ENCODE results near the gene MIER2.
"Not testable (repeated sequence)": the region's sequence is repeated elsewhere in the genome, so short reads cannot be mapped to it uniquely, and the experiment has no call there.

Gene MIER2, protein sequence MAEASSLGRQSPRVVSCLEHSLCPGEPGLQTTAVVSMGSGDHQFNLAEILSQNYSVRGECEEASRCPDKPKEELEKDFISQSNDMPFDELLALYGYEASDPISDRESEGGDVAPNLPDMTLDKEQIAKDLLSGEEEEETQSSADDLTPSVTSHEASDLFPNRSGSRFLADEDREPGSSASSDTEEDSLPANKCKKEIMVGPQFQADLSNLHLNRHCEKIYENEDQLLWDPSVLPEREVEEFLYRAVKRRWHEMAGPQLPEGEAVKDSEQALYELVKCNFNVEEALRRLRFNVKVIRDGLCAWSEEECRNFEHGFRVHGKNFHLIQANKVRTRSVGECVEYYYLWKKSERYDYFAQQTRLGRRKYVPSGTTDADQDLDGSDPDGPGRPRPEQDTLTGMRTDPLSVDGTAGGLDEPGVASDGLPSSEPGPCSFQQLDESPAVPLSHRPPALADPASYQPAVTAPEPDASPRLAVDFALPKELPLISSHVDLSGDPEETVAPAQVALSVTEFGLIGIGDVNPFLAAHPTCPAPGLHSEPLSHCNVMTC

DNA sequence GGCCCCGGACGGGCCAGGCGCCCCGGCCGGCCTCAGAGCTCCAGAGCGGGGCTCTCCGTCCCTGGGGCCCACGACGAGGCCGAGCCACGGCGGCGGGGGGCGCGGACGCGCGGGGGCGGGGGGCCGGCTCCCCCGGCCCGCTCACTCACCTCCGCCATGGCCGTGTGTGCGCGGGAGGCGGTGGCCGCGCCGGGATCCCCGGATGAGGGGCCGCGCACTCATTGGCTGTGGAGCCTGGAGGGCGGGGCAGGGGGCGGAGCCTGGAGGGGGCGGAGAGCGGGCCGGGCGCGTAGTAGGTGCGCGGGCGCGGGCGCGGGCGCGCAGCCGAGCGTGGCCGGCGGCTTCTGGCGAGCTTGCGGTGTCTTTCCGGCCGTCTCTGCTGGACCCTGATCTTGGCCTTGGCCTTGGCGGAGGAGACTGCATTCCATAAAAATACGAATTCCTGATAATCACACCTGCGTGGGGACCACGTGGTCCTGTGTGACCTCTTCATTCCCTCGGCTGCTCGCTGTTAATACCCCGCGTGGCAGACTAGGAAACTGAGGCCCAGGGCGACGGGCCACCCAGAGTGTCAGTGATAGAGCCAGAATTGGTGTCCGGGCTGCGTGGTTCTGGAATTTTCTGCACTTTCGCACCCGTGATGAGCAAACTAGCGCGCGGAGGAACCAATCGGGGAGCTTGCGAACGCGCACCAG lies at the start of gene MIER2:
MIER2 (minus strand) TSS at position 172 of the 695 bp plus-strand sequence; CDS start at position 158, 14 bp downstream.
- DNase-seq: peak; percentile 23

DNA sequence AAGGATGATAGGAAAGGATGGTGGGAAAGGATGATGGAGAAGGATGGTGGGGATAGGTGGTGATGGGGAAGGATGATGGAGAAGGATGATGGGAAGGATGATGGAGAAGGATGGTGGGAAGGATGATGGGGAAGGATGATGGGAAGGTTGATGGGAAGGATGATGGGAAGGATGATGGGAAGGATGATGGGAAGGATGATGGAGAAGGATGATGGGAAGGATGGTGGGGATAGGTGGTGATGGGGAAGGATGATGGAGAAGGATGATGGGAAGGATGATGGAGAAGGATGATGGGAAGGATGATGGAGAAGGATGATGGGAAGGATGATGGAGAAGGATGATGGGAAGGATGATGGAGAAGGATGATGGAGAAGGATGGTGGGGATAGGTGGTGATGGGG lies 49.0 kb upstream of the MIER2 start:
- DNase-seq: not testable (repeated sequence)

DNA sequence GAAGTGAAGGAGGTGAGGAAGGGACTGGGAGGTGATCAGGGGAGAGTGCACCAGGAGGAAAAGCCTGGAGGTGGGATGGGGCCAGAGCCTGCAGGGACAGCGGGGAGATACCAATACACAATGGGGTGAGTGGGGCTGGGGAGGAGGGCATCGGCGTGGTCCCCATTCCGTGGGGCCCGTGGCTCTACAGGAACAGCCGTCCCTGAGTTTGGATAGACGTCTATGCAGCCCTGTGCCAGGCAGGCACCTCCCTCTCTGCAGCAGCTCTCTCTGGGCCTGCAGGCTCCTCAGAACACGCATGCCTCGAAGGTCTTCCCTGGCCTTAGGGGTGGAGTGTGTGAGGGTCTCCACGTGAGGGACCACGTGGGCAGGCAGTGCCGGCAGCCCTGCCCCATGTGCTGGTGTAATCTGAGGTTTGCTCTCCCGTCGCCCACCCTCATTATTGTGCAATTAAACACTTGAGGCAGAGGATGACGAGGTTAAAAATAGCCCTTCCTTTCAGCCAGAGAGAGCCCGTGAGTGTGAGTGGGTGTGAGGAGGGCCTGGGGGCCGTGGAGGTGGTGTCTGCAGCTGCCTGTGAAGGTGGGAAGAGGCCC lies 47.9 kb upstream of the MIER2 start:
- no peak for DNase-seq

DNA sequence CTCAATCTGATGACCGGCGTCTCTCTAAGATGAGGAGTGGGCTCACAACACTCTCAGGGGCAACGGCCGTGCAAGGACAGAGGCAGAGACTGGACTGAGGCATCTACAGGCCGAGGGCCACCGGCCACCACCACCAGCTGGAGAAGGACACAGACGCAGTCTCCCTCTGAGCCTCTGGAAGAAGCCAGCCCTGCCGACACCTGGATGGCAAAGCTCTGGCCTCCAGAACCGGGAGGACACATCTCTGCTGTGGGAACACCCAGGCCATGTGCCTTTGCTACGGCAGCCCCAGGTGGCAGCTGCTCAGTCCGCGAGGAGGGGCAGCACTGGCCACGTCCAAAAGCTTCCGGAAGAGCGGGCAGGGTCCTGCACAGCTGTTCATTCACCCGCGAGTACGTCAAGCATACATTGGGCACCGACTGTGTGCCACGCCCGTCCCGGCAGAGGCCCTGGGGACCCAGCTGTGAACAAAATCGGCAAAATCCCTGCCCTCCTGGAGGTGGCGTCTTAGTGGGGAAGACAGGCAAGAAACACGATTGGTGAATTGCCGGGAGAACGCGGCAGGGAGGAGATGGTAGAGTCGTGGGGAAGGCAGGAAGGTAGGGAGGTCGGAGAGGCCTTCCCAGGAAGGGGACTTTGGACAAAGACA lies 47.3 kb upstream of the MIER2 start:
- DNase-seq: no peak

DNA sequence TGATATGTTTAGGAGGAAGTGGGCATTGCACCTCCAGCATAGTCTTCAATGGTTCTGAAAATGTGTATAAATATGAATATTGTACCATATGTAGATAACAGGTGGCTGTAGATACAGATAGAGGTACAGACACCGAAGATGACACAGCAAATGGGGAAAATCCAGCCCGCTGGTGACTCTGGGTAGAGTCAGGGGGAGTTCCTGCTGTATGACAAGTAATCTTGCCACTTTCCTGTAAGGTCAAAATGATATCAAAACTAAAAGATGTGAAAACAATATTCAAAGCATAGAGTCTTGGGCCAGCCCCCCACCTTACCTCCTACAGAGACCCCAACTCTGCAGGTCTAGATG lies 46.6 kb upstream of the MIER2 start:
- no peak for DNase-seq

DNA sequence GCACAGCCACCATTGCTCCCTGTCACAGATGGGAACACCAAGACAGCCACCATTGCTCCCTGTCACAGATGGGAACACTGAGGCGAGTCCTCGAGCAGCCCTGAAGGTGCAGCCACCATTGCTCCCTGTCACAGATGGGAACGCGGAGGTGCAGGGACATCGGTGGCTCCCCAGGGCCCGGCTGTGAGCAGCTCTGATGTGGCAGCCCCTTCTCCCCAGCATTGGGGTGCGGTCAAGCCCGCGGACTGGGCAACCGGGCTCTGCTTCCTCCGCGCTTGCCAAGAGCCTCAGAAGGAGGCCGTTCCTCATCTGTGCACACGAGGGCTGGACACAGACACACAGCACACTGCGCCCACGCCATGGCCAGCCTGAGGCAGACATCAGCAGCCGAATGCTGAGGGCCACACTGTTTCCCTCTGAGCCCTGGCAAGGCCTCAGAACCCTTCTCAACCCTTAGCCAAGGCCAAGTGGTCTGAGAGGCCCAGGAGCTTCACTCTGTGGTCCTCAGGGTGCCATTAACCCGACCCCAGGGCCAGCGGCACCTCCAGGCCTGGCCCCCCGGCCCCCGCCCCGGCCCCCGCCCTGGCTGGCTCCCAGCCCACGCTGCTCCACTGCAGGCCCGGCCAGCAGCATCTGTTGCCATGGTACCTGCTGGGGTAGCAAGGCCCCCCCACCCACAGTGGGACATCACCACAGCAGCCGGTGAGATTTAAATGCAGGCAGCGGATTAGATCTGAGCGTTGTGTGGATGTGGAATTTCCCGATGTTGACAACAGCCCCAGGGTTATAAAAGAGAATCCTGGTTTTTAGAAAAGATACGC lies 46.0 kb upstream of the MIER2 start:
- DNase-seq: no peak

DNA sequence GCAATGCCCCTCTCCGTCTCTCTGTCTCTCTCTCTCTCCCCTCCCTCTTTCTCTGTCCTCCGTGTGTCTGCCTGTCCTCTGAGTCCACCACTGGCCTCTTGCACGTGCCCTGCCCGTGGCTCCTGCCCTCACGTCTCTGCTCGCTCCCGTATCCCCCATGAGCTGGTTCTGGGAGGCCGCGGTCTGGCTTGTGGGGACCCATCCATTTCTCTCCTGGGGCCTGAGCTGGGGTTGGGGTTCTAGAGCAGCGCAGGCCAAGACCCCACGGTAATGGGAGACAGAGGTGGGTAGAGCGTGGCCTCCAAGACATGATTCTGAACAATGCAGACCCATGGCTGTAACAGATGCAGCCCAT lies 45.3 kb upstream of the MIER2 start:
- no peak for DNase-seq

DNA sequence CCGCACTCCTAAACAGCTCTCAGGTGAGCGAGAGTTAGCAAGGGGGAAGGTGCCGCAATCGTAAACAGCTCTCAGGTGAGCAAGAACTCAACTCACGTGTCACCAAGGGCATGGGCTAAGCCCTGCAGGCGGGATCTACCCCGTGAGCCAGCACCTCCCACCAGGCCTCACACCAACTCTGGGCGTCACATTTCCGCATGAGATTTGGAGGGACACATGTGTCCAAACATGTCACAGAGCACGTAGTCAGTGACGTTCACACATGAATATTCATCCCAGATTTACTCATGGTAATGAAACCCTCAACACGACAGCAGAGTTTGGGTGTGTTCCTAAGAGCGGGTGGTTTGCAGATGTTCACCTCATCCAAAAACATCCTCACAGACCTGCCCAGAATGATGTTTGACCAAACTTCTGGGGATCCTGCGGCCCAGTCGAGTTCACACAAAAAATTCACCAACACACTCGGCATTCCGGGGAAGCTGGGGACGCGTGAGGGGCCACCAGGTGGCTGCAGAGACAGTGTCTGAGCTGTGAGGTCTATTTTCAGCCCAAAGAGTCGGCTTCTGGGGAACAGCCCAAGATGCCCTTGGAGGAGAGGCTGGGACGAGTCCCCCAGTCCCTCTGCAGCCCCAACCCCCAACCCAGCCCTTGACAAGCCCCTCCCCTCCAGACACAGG lies 44.8 kb upstream of the MIER2 start:
- no peak for DNase-seq

DNA sequence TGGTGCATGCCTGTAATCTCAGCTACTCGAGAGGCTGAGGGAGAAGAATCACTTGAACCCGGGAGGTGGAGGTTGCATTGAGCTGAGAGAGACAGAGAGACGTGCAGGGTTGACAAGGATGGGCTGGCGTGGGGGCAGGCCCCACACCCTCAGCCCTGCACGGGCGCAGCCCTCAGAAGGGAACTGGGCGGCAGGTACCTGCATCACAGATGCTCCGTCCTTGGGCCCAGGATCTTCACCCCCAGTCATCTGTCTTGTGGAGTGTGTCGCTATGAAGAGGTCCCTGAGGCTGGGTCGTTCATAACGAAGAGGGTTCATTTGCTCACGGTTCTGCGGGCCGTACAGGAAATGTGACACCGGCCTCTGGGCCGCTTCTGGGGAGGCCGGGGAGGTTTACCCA lies 44.1 kb upstream of the MIER2 start:
- no peak for DNase-seq

DNA sequence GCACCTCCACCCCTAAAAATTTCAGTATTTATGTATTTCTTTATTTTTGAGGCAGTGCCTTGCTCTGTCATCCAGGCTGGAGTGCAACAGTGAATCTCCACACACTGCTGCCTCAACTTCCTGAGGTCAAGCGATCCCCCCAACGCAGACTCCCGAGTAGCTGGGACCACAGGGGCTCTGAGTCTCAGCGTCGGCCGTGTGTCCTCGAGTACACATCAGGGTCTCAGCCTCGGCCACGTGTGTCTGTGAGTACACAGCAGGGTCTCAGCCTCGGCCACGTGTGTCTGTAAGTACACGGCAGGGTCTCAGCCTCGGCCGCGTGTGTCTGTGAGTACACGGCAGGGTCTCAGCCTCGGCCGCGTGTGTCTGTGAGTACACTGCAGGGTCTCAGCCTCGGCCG lies 43.2 kb upstream of the MIER2 start:
- DNase-seq: no peak

DNA sequence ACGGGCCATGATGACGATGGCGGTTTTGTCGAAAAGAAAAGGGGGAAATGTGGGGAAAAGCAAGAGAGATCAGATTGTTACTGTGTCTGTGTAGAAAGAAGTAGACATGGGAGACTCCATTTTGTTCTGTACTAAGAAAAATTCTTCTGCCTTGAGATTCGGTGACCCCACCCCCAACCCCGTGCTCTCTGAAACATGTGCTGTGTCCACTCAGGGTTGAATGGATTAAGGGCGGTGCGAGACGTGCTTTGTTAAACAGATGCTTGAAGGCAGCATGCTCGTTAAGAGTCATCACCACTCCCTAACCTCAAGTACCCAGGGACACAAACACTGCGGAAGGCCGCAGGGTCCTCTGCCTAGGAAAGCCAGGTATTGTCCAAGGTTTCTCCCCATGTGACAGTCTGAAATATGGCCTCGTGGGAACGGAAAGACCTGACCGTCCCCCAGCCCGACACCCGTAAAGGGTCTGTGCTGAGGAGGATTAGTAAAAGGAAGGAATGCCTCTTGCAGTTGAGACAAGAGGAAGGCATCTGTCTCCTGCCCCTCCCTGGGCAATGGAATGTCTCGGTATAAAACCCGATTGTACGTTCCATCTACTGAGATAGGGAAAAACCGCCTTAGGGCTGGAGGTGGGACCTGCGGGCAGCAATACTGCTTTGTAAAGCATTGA lies 42.2 kb upstream of the MIER2 start:
- DNase-seq: not testable (repeated sequence)

DNA sequence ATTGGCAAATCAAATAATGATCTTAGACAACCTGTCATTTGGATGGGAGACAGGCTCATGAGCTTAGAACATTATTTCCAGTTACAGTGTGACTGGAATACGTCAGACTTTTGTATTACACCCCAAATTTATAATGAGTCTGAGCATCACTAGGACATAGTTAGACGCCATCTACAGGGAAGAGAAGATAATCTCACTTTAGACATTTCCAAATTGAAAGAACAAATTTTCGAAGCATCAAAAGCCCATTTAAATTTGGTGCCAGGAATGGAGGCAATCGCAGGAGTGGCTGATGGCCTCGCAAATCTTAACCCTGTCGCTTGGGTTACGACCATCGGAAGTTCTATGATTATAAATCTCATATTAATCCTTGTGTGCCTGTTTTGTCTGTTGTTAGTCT lies 41.6 kb upstream of the MIER2 start:
- not testable (repeated sequence) for DNase-seq

DNA sequence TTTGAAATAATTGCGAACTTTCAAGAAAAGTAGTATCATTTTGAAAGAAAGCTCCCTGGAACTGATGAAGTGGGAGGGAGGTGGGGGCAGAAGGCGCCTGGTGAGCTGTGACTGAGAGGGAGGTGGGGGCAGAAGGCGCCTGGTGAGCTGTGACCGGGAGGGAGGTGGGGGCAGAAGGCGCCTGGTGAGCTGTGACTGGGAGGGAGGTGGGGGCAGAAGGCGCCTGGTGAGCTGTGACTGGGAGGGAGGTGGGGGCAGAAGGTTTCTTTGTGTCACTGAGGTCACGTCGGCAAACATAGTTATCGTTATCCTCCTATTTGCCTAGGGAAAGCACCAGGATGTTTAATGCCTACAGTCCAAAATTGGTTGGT lies 40.2 kb upstream of the MIER2 start:
- DNase-seq: peak; percentile 77

DNA sequence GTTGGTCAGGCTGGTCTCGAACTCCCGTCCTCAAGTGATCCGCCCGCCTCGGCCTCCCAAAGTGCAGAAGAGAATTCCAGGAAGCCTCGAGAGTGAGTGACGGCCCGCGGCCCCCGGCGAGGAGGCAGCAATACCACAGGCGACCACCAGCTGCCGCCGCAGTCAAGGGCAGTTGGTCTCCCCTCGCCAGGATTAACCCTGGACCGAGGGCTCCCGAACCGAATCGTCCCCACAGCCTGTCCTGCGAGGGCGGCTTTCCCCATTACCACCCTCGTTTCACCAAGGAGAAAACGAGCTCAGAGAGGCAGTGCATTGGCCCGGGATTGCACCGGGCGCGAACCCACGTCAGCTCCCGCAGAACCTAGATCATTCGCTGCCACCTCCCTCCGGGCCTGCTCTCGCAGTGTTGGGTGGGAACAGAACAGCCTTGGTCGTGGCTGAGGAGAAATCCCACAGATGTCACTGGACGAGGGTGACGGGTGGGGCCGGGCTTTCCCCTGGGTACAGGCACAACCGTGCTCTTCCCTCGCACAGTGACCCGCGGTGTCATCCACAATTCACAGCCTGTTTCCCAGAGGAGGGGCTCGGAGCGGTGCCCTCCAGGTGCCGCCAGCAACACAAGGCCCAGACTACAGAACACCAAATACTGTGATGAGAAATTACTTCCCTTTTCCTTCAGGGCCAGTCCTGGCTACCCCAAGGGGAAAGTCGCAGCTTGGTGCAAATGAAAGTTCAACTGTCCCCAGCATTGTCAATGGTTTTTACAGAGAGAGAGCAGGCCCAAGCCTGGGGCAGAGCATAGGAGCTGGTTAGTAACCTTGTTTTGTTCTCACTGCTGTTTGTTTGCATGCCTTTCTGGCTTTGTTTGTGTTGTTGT lies 39.6 kb upstream of the MIER2 start:
- DNase-seq: no peak

DNA sequence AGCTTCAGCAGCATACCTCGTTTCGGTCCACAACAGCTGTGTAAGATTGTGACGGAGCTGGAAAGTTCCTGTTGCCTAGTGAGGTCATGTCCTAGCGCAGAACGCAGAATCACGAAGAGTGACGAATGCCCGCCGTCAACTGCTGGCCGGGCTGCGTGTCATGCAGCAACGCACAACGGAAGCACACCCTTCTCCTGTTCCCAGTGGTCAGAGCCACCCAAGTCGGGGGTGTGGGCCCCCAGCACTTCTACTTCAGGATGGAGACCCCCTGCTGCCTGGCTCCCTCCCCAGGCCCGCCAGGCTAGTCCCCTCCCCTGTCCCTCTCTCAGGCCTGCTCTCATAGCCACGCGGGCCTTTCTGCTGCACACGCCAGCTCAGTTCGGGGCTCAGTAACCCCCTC lies 38.4 kb upstream of the MIER2 start:
- DNase-seq: no peak

DNA sequence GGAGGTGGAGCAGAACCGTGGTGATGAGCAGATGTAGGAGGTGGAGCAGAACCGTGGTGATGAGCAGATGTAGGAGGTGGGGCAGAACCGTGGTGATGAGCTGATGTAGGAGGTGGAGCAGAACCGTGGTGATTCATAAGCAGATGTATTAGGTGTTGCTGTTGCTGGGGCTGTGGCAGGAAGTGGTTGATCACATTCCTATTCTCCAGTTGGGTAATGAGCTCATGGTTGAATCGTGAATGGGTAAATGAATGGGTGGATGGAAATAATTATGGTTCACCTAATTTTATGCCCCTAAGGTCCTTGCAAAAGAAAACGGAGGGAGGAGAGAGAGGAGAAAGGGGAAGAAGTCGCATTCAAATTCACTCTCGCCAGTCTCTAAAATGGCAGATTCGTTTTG lies 38.0 kb upstream of the MIER2 start:
- not testable (repeated sequence) for DNase-seq

DNA sequence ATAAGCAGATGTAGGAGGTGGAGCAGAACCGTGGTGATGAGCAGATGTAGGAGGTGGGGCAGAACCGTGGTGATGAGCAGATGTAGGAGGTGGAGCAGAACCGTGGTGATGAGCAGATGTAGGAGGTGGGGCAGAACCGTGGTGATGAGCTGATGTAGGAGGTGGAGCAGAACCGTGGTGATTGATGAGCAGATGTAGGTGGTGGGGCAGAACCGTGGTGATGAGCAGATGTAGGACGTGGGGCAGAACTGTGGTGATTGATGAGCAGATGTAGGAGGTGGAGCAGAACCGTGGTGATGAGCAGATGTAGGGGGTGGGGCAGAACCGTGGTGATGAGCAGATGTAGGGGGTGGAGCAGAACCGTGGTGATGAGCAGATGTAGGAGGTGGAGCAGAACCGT lies 37.3 kb upstream of the MIER2 start:
- DNase-seq: not testable (repeated sequence)

DNA sequence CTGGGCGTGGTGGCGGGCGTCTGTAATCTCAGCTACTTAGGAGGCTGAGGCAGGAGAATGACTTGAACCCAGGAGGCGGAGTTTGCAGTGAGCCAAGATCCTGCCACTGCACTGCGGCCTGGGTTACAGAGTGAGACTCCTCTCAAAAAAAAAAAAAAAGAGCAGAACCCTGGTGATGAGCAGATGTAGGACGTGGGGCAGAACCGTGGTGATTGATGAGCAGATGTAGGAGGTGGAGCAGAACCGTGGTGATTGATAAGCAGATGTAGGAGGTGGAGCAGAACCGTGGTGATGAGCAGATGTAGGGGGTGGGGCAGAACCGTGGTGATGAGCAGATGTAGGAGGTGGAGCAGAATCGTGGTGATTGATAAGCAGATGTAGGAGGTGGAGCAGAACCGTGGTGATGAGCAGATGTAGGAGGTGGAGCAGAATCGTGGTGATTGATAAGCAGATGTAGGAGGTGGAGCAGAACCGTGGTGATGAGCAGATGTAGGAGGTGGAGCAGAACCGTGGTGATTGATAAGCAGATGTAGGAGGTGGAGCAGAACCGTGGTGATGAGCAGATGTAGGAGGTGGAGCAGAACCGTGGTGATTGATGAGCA lies 36.1 kb upstream of the MIER2 start:
- not testable (repeated sequence) for DNase-seq

DNA sequence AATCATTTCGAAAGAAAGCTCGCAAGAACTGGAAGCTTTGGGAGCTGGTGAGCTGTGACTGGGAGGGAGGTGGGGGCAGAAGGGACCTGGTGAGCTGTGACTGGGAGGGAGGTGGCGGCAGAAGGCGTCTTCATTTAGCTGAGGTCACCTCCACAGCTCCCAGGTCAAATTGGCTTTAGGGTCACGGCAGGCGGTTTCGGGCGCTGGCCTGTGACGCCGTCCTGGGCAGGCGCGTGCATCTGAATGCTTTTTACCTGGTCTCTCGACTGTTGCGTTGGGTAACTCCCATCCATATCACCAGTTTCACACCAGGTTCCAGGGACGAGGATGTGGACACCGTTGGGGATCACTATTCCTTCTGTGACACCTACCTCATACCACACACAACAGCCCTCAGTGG lies 35.2 kb upstream of the MIER2 start:
- DNase-seq: no peak

DNA sequence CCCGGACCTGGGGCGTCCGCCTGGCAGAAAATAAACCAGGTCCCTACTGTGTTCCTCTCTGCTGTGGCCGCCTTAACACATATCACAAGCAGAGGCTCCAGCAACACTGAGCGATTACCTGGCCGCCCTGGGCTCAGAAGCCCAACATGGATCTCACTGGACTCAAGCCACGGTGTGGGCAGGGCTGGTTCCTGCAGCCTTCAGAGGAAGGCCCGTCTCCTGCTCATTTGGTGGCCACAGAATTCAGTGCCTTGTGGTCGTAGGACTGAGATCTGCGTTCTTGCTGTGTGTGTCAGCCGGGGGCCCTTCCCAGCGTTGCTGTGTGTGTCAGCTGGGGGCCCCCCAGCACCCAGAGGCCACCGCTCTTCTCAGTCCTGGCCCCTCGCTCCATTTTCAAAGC lies 34.1 kb upstream of the MIER2 start:
- no peak for DNase-seq
